HepG2 (cell line): ENCODE results near the gene NOS1. TPM values are rescaled to one million over a fixed set of nuclear protein-coding genes. Genes with fewer than 3 reads are reported as not detected.
A peak's percentile ranks its signal among the peaks of the same experiment; 100 is the strongest.

Experiments
- CEBPB ChIP-seq: IDR thresholded peaks from 2 replicates; pipeline ENCODE4 v1.6.1; 2011; ENCODE audit warnings: low read depth, low read length, improper control_type of control experiment, borderline replicate concordance
- FOXK1 ChIP-seq: sonication (generic); formaldehyde crosslinking; IDR thresholded peaks from 2 replicates; pipeline ENCODE4 v1.4.0; 2020; ENCODE audit warnings: low read depth, missing genetic modification reagents, borderline replicate concordance
- GATAD1 ChIP-seq: IDR thresholded peaks from 2 replicates; pipeline ENCODE4 v1.6.1; 2016; ENCODE audit warnings: missing genetic modification reagents, missing compliant biosample characterization
- HIVEP1 ChIP-seq: sonication (generic); formaldehyde crosslinking; IDR thresholded peaks from 2 replicates; pipeline ENCODE4 v1.4.0; 2020; ENCODE audit warnings: mild to moderate bottlenecking, missing genetic modification reagents
- HNRNPL ChIP-seq: fragments of 200-400 bp; formaldehyde crosslinking; IDR thresholded peaks from 2 replicates; pipeline ENCODE4 v1.6.1; 2017; ENCODE audit warnings: mild to moderate bottlenecking, low read depth, low read length
- IKZF4 ChIP-seq: sonication (generic); formaldehyde crosslinking; IDR thresholded peaks from 2 replicates; pipeline ENCODE4 v1.5.1; 2020; ENCODE audit warnings: borderline replicate concordance, mild to moderate bottlenecking, low read depth, missing genetic modification reagents; ENCODE audit errors: not compliant biosample characterization
- JARID2 ChIP-seq: sonication (generic); formaldehyde crosslinking; IDR thresholded peaks from 2 replicates; pipeline ENCODE4 v1.8.1; 2023; ENCODE audit warnings: missing genetic modification reagents, inconsistent platforms; ENCODE audit not compliant: insufficient replicate concordance
- KDM5A ChIP-seq: fragments of 200-600 bp; sonication (generic); IDR thresholded peaks from 2 replicates; pipeline ENCODE4 v1.7.0; 2018; ENCODE audit warnings: antibody characterized with exemption, mild to moderate bottlenecking, low read length, borderline replicate concordance
- MEF2D ChIP-seq: sonication (generic); formaldehyde crosslinking; IDR thresholded peaks from 2 replicates; pipeline ENCODE4 v1.5.1; 2020; ENCODE audit warnings: mild to moderate bottlenecking, missing genetic modification reagents
- MXI1 ChIP-seq: IDR thresholded peaks from 3 replicates; pipeline ENCODE4 v1.6.1; 2012; ENCODE audit warnings: low read depth, low read length, inconsistent platforms, borderline replicate concordance
- PHF20 ChIP-seq: sonication (generic); formaldehyde crosslinking; IDR thresholded peaks from 2 replicates; pipeline ENCODE4 v1.5.0; 2020; ENCODE audit warnings: mild to moderate bottlenecking, missing genetic modification reagents
- REL ChIP-seq: sonication (generic); formaldehyde crosslinking; conservative IDR thresholded peaks from 2 replicates; pipeline ENCODE4 v1.8.0; 2022; ENCODE audit warnings: mild to moderate bottlenecking, missing genetic modification reagents, moderate library complexity
- SIX4 ChIP-seq: sonication (generic); formaldehyde crosslinking; IDR thresholded peaks from 2 replicates; pipeline ENCODE4 v1.4.0; 2020; ENCODE audit warnings: missing genetic modification reagents
- SOX6 ChIP-seq, 2 experiments: fragments of 450-650 bp in 1 of 2; sonication (generic) in 1 of 2; formaldehyde crosslinking in 1 of 2; IDR thresholded peaks; 2 replicates each; pipeline versions ENCODE4 v1.4.0 to v1.6.1; 2017 to 2020; ENCODE audit warnings: antibody characterized with exemption in 1 of 2, mild to moderate bottlenecking in 1 of 2, missing genetic modification reagents in 1 of 2
- SP1 ChIP-seq, 2 experiments: fragments of 450-650 bp in 1 of 2; sonication (generic) in 1 of 2; formaldehyde crosslinking in 1 of 2; IDR thresholded peaks; 2 replicates each; pipeline versions ENCODE4 v1.4.0 to v1.6.1; 2016 to 2020; ENCODE audit warnings: missing genetic modification reagents in 1 of 2
- SP2 ChIP-seq: sonication (generic); formaldehyde crosslinking; IDR thresholded peaks from 2 replicates; pipeline ENCODE4 v1.5.1; 2020; ENCODE audit warnings: mild to moderate bottlenecking, missing genetic modification reagents
- TBX2 ChIP-seq: sonication (generic); formaldehyde crosslinking; IDR thresholded peaks from 2 replicates; pipeline ENCODE4 v1.5.0; 2020; ENCODE audit warnings: missing genetic modification reagents, mild to moderate bottlenecking, borderline replicate concordance
- YEATS2 ChIP-seq: sonication (generic); formaldehyde crosslinking; IDR thresholded peaks from 2 replicates; pipeline ENCODE4 v1.4.0; 2020; ENCODE audit warnings: missing genetic modification reagents, borderline replicate concordance
- ZBTB7B ChIP-seq: sonication (generic); formaldehyde crosslinking; IDR thresholded peaks from 2 replicates; pipeline ENCODE4 v1.4.0; 2020; ENCODE audit warnings: missing genetic modification reagents
- ZNF354B ChIP-seq: sonication (generic); formaldehyde crosslinking; IDR thresholded peaks from 2 replicates; pipeline ENCODE4 v1.8.0; 2022; ENCODE audit warnings: mild to moderate bottlenecking, missing genetic modification reagents
- ZNF432 ChIP-seq: sonication (generic); formaldehyde crosslinking; IDR thresholded peaks from 2 replicates; pipeline ENCODE4 v1.5.0; 2020; ENCODE audit warnings: missing genetic modification reagents, mild to moderate bottlenecking, borderline replicate concordance
- ZNF672 ChIP-seq: sonication (generic); formaldehyde crosslinking; IDR thresholded peaks from 2 replicates; pipeline ENCODE4 v1.8.1; 2022; ENCODE audit warnings: missing genetic modification reagents
- ZNF724P ChIP-seq: sonication (generic); formaldehyde crosslinking; IDR thresholded peaks from 2 replicates; pipeline ENCODE4 v1.8.0; 2022; ENCODE audit warnings: missing genetic modification reagents, borderline replicate concordance
- ZNF850 ChIP-seq: sonication (generic); formaldehyde crosslinking; conservative IDR thresholded peaks from 2 replicates; pipeline ENCODE4 v1.9.0; 2021; ENCODE audit warnings: mild to moderate bottlenecking, missing genetic modification reagents
- polyA plus RNA-seq, 8 experiments: library from polyadenylated mRNA; depleted of rRNA in 3 of 8; stranded (reverse) in 7 of 8; unstranded in 1 of 8; fragments of >200 nt; fragmentation: Illumina TruSeq in 4 of 8; extraction: Trizol in 4 of 8; gene quantifications; 2 replicates each; pipeline versions ENCODE4 v1.2.1 to v1.2.3, GENCODE V29; 2011 to 2016; ENCODE audit warnings: low read depth in 4 of 8, missing spikeins in 1 of 8, mixed read lengths in 1 of 8; ENCODE audit not compliant: insufficient read depth in 1 of 8
- total RNA-seq, 5 experiments: library from RNA; depleted of rRNA; stranded (reverse); fragments of >200 nt; fragmentation: Illumina TruSeq; extraction: Trizol; gene quantifications; 2 replicates each; pipeline ENCODE4 v1.2.3, GENCODE V29; 2016; ENCODE audit warnings: low read depth in 1 of 5
- TF ChIP-seq, protein P1 (sequence below): IDR thresholded peaks from 2 replicates; pipeline ENCODE4 v1.6.1; 2018; ENCODE audit warnings: missing genetic modification reagents
- TF ChIP-seq, protein P2 (sequence below): sonication (generic); formaldehyde crosslinking; IDR thresholded peaks from 2 replicates; pipeline ENCODE4 v1.4.0; 2020; ENCODE audit warnings: missing genetic modification reagents
- TF ChIP-seq, protein P3 (sequence below): sonication (generic); formaldehyde crosslinking; IDR thresholded peaks from 2 replicates; pipeline ENCODE4 v1.8.0; 2022; ENCODE audit warnings: mild to moderate bottlenecking, missing genetic modification reagents, moderate library complexity
- TF ChIP-seq, protein P4 (sequence below): sonication (generic); formaldehyde crosslinking; IDR thresholded peaks from 2 replicates; pipeline ENCODE4 v1.4.0; 2020; ENCODE audit warnings: missing genetic modification reagents, low read depth, mild to moderate bottlenecking, borderline replicate concordance

NOS1 gene
- total and polyA plus RNA-seq, 2 of the 13 experiments (the other 11 are each of a cell fraction or from before 2014, with no cell fraction given): not detected

DNA sequence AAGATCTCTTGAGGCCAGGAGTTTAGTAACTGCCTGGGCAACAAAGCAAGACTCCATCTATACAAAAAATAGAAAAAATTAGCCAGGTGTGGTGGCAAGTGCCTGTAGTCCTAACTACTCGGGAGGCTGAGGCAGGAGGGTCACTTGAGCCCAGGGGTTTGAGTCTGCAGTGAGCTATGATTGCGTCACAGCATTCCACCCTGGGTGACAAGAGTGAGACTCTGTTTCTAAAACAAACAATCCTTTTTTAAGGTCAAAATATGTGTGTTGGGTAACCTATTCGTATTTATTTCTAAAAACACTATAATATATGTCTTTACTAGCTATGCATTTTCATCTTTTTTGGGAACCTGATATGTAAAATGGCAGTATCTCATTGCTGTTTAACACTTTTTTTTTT is 178.6 kb downstream of the NOS1 start (continued):
- TF ChIP-seq ZNF432 (CRISPR knock-in tag): no peak
- no peak for TF ChIP-seq PHF20 (CRISPR knock-in tag)
- TF ChIP-seq MXI1: no peak
- TF ChIP-seq ZNF672: no peak
- TF ChIP-seq, protein P1, sequence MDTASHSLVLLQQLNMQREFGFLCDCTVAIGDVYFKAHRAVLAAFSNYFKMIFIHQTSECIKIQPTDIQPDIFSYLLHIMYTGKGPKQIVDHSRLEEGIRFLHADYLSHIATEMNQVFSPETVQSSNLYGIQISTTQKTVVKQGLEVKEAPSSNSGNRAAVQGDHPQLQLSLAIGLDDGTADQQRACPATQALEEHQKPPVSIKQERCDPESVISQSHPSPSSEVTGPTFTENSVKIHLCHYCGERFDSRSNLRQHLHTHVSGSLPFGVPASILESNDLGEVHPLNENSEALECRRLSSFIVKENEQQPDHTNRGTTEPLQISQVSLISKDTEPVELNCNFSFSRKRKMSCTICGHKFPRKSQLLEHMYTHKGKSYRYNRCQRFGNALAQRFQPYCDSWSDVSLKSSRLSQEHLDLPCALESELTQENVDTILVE (CRISPR knock-in tag): no peak
- TF ChIP-seq ZNF850 (CRISPR knock-in tag): no peak
- TF ChIP-seq CEBPB: peak; percentile 86
- TF ChIP-seq ZBTB7B (CRISPR knock-in tag): no peak
- TF ChIP-seq FOXK1: no peak
- TF ChIP-seq SP2 (CRISPR knock-in tag): no peak
- TF ChIP-seq, protein P2, sequence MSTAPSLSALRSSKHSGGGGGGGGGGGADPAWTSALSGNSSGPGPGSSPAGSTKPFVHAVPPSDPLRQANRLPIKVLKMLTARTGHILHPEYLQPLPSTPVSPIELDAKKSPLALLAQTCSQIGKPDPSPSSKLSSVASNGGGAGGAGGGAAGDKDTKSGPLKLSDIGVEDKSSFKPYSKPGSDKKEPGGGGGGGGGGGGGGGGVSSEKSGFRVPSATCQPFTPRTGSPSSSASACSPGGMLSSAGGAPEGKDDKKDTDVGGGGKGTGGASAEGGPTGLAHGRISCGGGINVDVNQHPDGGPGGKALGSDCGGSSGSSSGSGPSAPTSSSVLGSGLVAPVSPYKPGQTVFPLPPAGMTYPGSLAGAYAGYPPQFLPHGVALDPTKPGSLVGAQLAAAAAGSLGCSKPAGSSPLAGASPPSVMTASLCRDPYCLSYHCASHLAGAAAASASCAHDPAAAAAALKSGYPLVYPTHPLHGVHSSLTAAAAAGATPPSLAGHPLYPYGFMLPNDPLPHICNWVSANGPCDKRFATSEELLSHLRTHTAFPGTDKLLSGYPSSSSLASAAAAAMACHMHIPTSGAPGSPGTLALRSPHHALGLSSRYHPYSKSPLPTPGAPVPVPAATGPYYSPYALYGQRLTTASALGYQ (CRISPR knock-in tag): no peak
- TF ChIP-seq, protein P3, sequence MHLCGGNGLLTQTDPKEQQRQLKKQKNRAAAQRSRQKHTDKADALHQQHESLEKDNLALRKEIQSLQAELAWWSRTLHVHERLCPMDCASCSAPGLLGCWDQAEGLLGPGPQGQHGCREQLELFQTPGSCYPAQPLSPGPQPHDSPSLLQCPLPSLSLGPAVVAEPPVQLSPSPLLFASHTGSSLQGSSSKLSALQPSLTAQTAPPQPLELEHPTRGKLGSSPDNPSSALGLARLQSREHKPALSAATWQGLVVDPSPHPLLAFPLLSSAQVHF (CRISPR knock-in tag): no peak
- no peak for TF ChIP-seq KDM5A
- no peak for TF ChIP-seq HIVEP1 (CRISPR knock-in tag)
- no peak for TF ChIP-seq SP1 (IDR thresholded peaks at IDR 0.05)
- no peak for TF ChIP-seq SP1 (CRISPR knock-in tag; IDR thresholded peaks at IDR 0.05)
- TF ChIP-seq REL (CRISPR knock-in tag): no peak
- no peak for TF ChIP-seq IKZF4
- TF ChIP-seq, protein P4, sequence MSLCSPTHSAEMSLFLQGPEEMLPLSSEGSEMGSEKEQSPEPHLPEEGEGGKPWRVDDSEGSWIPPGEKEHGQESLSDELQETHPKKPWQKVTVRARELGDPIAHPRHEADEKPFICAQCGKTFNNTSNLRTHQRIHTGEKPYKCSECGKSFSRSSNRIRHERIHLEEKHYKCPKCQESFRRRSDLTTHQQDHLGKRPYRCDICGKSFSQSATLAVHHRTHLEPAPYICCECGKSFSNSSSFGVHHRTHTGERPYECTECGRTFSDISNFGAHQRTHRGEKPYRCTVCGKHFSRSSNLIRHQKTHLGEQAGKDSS (CRISPR knock-in tag): no peak
- no peak for TF ChIP-seq MEF2D (CRISPR knock-in tag)
- TF ChIP-seq HNRNPL: no peak
- TF ChIP-seq GATAD1 (CRISPR knock-in tag): no peak
- TF ChIP-seq SOX6 (IDR thresholded peaks at IDR 0.05): no peak
- TF ChIP-seq SOX6 (CRISPR knock-in tag; IDR thresholded peaks at IDR 0.05): peak; percentile 18; the same call in 1 of the 2 replicates
- no peak for TF ChIP-seq SIX4 (CRISPR knock-in tag)
- no peak for TF ChIP-seq ZNF724P (CRISPR knock-in tag)
- TF ChIP-seq YEATS2 (CRISPR knock-in tag): no peak
- TF ChIP-seq TBX2: no peak
- no peak for TF ChIP-seq ZNF354B (CRISPR knock-in tag)
- TF ChIP-seq JARID2 (CRISPR knock-in tag): no peak
